Parathyroid adenoma (tissue), 2 donors: ENCODE data around the gene NEIL1.

Experiments used
- H2AFZ ChIP-seq: fragments of 300-600 bp; sonication (generic); one replicate; pipeline ENCODE4 v1.7.0; 2017; ENCODE audit warnings: antibody characterized with exemption, mild to moderate bottlenecking
- H3K27ac ChIP-seq: fragments of 300-600 bp; sonication (generic); one replicate; pipeline ENCODE4 v1.7.0; 2017
- H3K27me3 ChIP-seq: fragments of 300-600 bp; sonication (generic); one replicate; pipeline ENCODE4 v1.7.0; 2017; ENCODE audit warnings: low read length; ENCODE audit not compliant: control insufficient read depth, insufficient read depth
- H3K36me3 ChIP-seq: fragments of 300-600 bp; sonication (generic); one replicate; pipeline ENCODE4 v1.7.0; 2017; ENCODE audit warnings: low read length; ENCODE audit not compliant: control insufficient read depth, insufficient read depth
- H3K4me1 ChIP-seq: fragments of 300-600 bp; sonication (generic); one replicate; pipeline ENCODE4 v1.7.0; 2017; ENCODE audit warnings: control low read depth
- H3K4me2 ChIP-seq: fragments of 300-600 bp; sonication (generic); one replicate; pipeline ENCODE4 v1.7.0; 2017; ENCODE audit warnings: low read length
- H3K4me3 ChIP-seq: fragments of 300-600 bp; sonication (generic); one replicate; pipeline ENCODE4 v1.7.0; 2017; ENCODE audit warnings: low read depth, low read length
- H3K79me2 ChIP-seq: fragments of 300-600 bp; sonication (generic); one replicate; pipeline ENCODE4 v1.7.0; 2017; ENCODE audit warnings: control low read depth
- H3K9ac ChIP-seq: fragments of 300-600 bp; sonication (generic); one replicate; pipeline ENCODE4 v1.7.0; 2017; ENCODE audit warnings: mild to moderate bottlenecking
- H3K9me3 ChIP-seq: fragments of 300-600 bp; sonication (generic); one replicate; pipeline ENCODE4 v1.7.0; 2017; ENCODE audit warnings: low read length; ENCODE audit not compliant: control insufficient read depth
- CTCF ChIP-seq: fragments of 300-600 bp; sonication (generic); IDR thresholded peaks from one replicate; pipeline ENCODE4 v1.7.0; 2017; ENCODE audit warnings: antibody characterized with exemption, mild to moderate bottlenecking
- donor health status: primary hyperparathyroidism.

The NEIL1 gene

GRCh38 chr15:75397494-75397893, 50.7 kb downstream of the NEIL1 start:
- H2AFZ ChIP-seq = no peak overlapping the region
- H3K9ac ChIP-seq = no peak overlapping the region
- no peak overlapping the region for H3K27ac ChIP-seq
- H3K4me3 ChIP-seq = no peak overlapping the region
- TF ChIP-seq CTCF = no peak
- no peaks in the 10 kb centered on the region for H3K9me3 ChIP-seq
- H3K27me3 ChIP-seq = no peaks in the 10 kb centered on the region
- H3K4me1 ChIP-seq = no peaks in the 10 kb centered on the region
- H3K79me2 ChIP-seq = no peaks in the 10 kb centered on the region
- H3K36me3 ChIP-seq = no peaks in the 10 kb centered on the region
- H3K4me2 ChIP-seq = no peak overlapping the region

- no peaks in the 10 kb centered on the region for H3K9me3 ChIP-seq
- H3K4me1 ChIP-seq = no peaks in the 10 kb centered on the region
- H3K4me3 ChIP-seq = no peak overlapping the region
- H3K36me3 ChIP-seq = no peaks in the 10 kb centered on the region
- no peak overlapping the region for H3K27ac ChIP-seq
- H3K4me2 ChIP-seq = no peak overlapping the region
- no peak for TF ChIP-seq CTCF
- H3K9ac ChIP-seq = no peak overlapping the region
- H2AFZ ChIP-seq = no peak overlapping the region
- peaks cover 2% of the 10 kb centered on the region for H3K79me2 ChIP-seq
- no peaks in the 10 kb centered on the region for H3K27me3 ChIP-seq
Observed at GRCh38 chr15:75403892-75404291, 57.1 kb downstream of the NEIL1 start.
